ENCODE data around the gene ZNF324B. TPM values are rescaled to one million over a fixed set of nuclear protein-coding genes. Genes with fewer than 3 reads are reported as not detected.

Gene ZNF324B
- total RNA-seq, 2 experiments from 2014 or later = 5.8 to 6.2 TPM

DNA sequence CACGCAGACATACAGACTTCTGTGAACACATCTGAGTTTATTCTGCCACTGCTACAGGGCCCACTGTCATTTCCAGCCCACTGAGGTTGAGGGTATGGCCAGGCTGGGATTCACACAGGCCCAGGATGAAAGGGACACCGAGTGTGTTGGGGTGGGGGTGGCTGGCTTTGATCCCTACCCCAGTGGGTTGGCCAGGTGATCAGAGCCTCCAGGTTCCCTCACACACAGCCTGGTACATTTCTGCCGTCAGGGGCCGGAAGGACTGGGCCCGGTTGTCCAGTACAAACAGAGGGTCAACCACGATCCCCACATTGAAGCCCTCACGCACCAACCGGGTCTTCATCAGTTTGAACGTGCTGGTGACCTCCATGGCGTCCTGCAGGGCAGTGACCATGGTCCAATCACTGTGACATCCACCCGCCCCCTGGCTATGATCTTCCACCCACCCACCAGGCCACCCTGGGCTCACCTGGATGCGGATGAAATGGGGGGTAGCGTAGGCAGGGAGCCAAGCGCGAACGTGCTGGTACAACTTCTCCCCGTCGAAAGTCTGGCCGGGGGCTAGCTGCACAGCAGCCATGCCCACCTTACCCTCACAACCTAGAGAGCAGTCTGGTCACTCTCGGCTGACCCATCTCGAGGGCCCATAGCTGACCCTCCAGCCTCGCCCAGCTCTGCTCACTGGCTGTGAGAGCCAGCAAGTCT is 47.0 kb downstream of the ZNF324B start:
- H3K27me3 Mint-ChIP-seq (ENCODE audit: low read depth) = no peaks in the 10 kb centered on the region
- H3K4me3 Mint-ChIP-seq = peak overlapping the region; percentile 92
- no peak overlapping the region for H3K27ac Mint-ChIP-seq
- no peak for DNase-seq
- peaks cover 2% of the 10 kb centered on the region for H3K36me3 Mint-ChIP-seq (ENCODE audit: low read depth)
- CTCF ChIA-PET = interaction anchor here (0.8 to 1.2 kb wide), 2 partner anchors 11 to 83 kb away, joined by 3 read pairs; no protein-coding TSS in a partner anchor
- intact Hi-C loops (cut with micrococcal nuclease) = loop anchor here (1.0 to 5.0 kb wide), 12 partner anchors 16 to 315 kb away; partner anchors contain the start of genes ERVK3-1, MZF1, RPS5 and TRIM28
- peaks cover 23% of the 10 kb centered on the region for H3K4me1 Mint-ChIP-seq (ENCODE audit: low read depth)
- peaks cover 9% of the 10 kb centered on the region for H3K9me3 Mint-ChIP-seq

DNA sequence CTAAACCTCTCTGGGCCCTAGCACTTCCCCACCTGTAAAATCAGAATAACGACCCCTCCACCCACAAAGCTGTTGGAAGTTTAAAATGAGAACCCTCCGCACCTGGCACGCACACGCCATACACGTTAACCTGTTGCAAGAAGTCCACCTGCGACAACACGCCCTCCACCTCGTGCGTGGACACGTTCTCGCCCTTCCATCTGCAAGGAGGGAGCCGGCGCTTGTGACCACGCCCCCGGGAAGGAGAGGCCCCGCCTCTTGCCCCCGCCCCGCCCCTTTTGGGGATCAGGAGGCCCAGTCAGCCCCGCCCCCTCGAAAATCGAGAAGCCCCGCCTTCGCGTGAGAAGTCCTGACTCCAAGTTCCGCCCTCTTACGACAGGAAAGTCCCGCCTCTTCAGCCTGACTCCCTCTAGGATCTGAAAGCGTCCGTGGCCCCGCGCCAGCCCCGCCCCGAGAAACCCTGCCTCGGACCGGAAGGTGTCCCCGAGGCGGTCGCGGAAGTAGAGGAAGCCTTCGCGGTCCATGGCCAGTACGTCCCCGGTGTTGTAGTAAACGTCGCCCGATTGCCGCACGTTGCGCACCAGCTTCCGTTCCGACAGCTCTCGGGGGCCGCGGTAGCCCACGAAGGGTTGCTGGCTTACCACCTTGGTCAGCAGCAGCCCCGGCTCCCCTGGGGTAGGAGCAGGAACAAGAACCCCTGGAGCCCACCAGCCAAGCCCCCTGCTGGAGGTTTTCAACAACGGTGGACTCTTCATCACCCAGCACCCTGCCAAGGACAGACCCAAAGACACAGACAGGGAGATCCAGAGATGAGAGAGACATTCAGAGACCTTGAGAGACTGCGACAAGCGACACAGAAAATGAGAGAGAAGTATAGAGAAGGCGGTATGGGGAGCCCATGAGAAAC is 47.9 kb downstream of the ZNF324B start:
- Mint-ChIP-seq H3K27me3 (ENCODE audit: low read depth) (no peaks in the 10 kb centered on the region), H3K36me3 (ENCODE audit: low read depth) (peaks cover 2% of the 10 kb centered on the region), H3K4me1 (ENCODE audit: low read depth) (peaks cover 23% of the 10 kb centered on the region), H3K9me3 (peaks cover 9% of the 10 kb centered on the region), H3K27ac (peak overlapping the region; percentile 81), H3K4me3 (peak overlapping the region; percentile 92)
- peak; percentile 100 for DNase-seq
- CTCF ChIA-PET = interaction anchor here (0.8 to 1.7 kb wide), 3 partner anchors 10 to 82 kb away, joined by 3 to 6 read pairs (median 3); partner anchors contain the start of gene ZBTB45
- intact Hi-C loops (cut with micrococcal nuclease) = loop anchor here (1.0 to 5.0 kb wide), 12 partner anchors 15 to 316 kb away; partner anchors contain the start of genes ERVK3-1, MZF1, RPS5 and TRIM28

DNA sequence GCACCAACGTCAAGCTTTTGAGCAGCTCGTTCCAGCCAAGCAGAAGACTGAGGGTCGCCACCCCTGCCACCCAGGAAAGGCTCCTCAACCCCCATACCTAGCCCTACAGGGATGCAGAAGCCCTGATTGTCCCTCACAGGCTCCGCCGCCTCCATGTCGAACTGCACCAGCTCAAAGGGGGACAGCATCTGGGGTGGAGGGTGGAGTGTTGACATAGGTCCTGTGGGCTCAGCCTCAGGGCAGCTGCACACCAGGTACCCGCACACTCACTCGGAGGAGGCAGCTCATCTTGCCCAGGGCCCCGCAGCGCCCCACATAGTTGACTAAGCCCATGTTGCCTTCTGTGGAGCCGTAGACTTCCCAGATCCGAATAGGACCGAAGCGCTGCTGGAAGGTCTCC is 48.8 kb downstream of the ZNF324B start:
- no peak overlapping the region for H3K4me3 Mint-ChIP-seq
- CTCF ChIA-PET = interaction anchor here (0.6 to 1.7 kb wide), 3 partner anchors 12 to 20 kb away, joined by 3 to 6 read pairs (median 5); partner anchors contain the start of gene ZBTB45
- peaks cover 2% of the 10 kb centered on the region for H3K36me3 Mint-ChIP-seq (ENCODE audit: low read depth)
- H3K9me3 Mint-ChIP-seq = peaks cover 9% of the 10 kb centered on the region
- DNase-seq = no peak
- no peaks in the 10 kb centered on the region for H3K27me3 Mint-ChIP-seq (ENCODE audit: low read depth)
- H3K4me1 Mint-ChIP-seq (ENCODE audit: low read depth) = peaks cover 23% of the 10 kb centered on the region
- intact Hi-C loops (cut with micrococcal nuclease) = no loop called here
- H3K27ac Mint-ChIP-seq = no peak overlapping the region

Other genes with a start within 250 kb of the ZNF324B start
- gene ZNF544, start 222.7 kb upstream of the ZNF324B start, total RNA-seq = 10 to 100 TPM; 32.4 to 35.4 TPM
- 1 to 10 TPM; 3.2 to 3.6 TPM for gene ZNF8, start 172.7 kb upstream of the ZNF324B start, total RNA-seq
- gene ERVK3-1, start 146.2 kb upstream of the ZNF324B start, total RNA-seq = 10 to 100 TPM; 24.5 to 27.7 TPM
- gene ZSCAN22, start 124.6 kb upstream of the ZNF324B start, total RNA-seq = 1 to 10 TPM; 1.2 to 1.3 TPM
- 1 to 10 TPM; 6.1 to 7.4 TPM for gene A1BG, start 98.1 kb upstream of the ZNF324B start, total RNA-seq
- under 1 TPM; 0.40 to 0.41 TPM for gene ZNF497, start 88.9 kb upstream of the ZNF324B start, total RNA-seq
- gene ZNF837, start 70.6 kb upstream of the ZNF324B start, total RNA-seq = 1 to 10 TPM; 1.7 to 1.9 TPM
- 1,000 to 10,000 TPM; 1,806 to 1,853 TPM for gene RPS5, start 64.4 kb upstream of the ZNF324B start, total RNA-seq
- under 1 TPM in 1 of 2 experiments, not detected in 1; 0.32 TPM for gene RNF225, start 56.0 kb upstream of the ZNF324B start, total RNA-seq
- gene ZNF584, start 43.0 kb upstream of the ZNF324B start, total RNA-seq = 1 to 10 TPM; 3.4 to 4.8 TPM
- gene ZNF132, start 11.5 kb upstream of the ZNF324B start, total RNA-seq = 1 to 10 TPM; 2.8 to 2.9 TPM
- gene ZNF324, start 15.5 kb downstream of the ZNF324B start, total RNA-seq = 1 to 10 TPM; 2.4 to 3.0 TPM
- 1 to 10 TPM; 2.6 to 2.9 TPM for gene ZNF446, start 24.7 kb downstream of the ZNF324B start, total RNA-seq
- 10 to 100 TPM; 13.8 to 14.4 TPM for gene SLC27A5, start 60.4 kb downstream of the ZNF324B start, total RNA-seq
- 1 to 10 TPM; 5.5 to 6.0 TPM for gene ZBTB45, start 68.2 kb downstream of the ZNF324B start, total RNA-seq
- gene TRIM28, start 92.4 kb downstream of the ZNF324B start, total RNA-seq = 100 to 1,000 TPM; 475 to 483 TPM
- gene CHMP2A, start 103.5 kb downstream of the ZNF324B start, total RNA-seq = 100 to 1,000 TPM; 109 to 111 TPM
- gene UBE2M, start 107.0 kb downstream of the ZNF324B start, total RNA-seq = 10 to 100 TPM; 91.4 to 93.6 TPM
- 10 to 100 TPM; 13.3 to 13.4 TPM for gene MZF1, start 121.7 kb downstream of the ZNF324B start, total RNA-seq

Data from activated naive CD4-positive, alpha-beta T cell treated with anti-CD3 and anti-CD28 coated beads for 36 hours (primary cell).